ENCODE results near the gene PRKCH.

GRCh38 chr14:61498811-61499210 is 177.4 kb downstream of the PRKCH start:
- TF ChIP-seq, protein P1, sequence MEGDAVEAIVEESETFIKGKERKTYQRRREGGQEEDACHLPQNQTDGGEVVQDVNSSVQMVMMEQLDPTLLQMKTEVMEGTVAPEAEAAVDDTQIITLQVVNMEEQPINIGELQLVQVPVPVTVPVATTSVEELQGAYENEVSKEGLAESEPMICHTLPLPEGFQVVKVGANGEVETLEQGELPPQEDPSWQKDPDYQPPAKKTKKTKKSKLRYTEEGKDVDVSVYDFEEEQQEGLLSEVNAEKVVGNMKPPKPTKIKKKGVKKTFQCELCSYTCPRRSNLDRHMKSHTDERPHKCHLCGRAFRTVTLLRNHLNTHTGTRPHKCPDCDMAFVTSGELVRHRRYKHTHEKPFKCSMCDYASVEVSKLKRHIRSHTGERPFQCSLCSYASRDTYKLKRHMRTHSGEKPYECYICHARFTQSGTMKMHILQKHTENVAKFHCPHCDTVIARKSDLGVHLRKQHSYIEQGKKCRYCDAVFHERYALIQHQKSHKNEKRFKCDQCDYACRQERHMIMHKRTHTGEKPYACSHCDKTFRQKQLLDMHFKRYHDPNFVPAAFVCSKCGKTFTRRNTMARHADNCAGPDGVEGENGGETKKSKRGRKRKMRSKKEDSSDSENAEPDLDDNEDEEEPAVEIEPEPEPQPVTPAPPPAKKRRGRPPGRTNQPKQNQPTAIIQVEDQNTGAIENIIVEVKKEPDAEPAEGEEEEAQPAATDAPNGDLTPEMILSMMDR (IDR thresholded peaks at IDR 0.05) = no peak
- TF ChIP-seq POLR2A (IDR thresholded peaks at IDR 0.05) = no peak
